Right ventricle myocardium superior (tissue), 1 donor: ENCODE results near the gene CREB1. TPM values are rescaled to one million over a fixed set of nuclear protein-coding genes. Genes with fewer than 3 reads are reported as not detected.

Experiments
- ATAC-seq: fragments of 200-7000 bp; cut with Tn5 transposase; one replicate; pipeline ENCODE4 v1.9.1; 2020; ENCODE audit warnings: mild to moderate bottlenecking; ENCODE audit not compliant: poor library complexity
- DNase-seq: peaks from one replicate; pipeline ENCODE4 v3.0.0-alpha.2; 2020
- intact Hi-C: fragments of 100-400 bp; cut with DNase I; formaldehyde crosslinking; loops from one replicate; pipeline ENCODE4 v1.11.2; 2022
- total RNA-seq: library from RNA; stranded (reverse); fragmentation: NEBNext Ultra II Directional; extraction: Animal tissue kit (Norgen Biotek cat#: 25700); gene quantifications from one replicate; pipeline ENCODE4 v1.2.1, GENCODE V29; 2021
- donor health status: DM: no; HTN: yes; CAD: no; lungs with severe emphysema.

CREB1 gene
- total RNA-seq, 1 donor from 2014 or later = 47.9 TPM

- intact Hi-C loops = no loop called here
- no peak for DNase-seq
- ATAC-seq = no peak
These were observed 64.5 kb downstream of the CREB1 start for GRCh38 chr2:207594264-207594663.

- ATAC-seq = no peak
- no peak for DNase-seq
- intact Hi-C loops = no loop called here
These were observed 65.0 kb downstream of the CREB1 start for GRCh38 chr2:207594731-207595130.

- intact Hi-C loops = no loop called here
- no peak for DNase-seq
- no peak for ATAC-seq
These were observed 69.9 kb downstream of the CREB1 start for GRCh38 chr2:207599636-207600035.

- DNase-seq (no peak), ATAC-seq (no peak)
- intact Hi-C loops = no loop called here
These were observed 70.5 kb downstream of the CREB1 start for GRCh38 chr2:207600231-207600630.

GRCh38 chr2:207601774-207602173, 72.0 kb downstream of the CREB1 start:
- DNase-seq = no peak
- ATAC-seq = no peak
- intact Hi-C loops = no loop called here

GRCh38 chr2:207603486-207603885, 73.7 kb downstream of the CREB1 start:
- intact Hi-C loops = no loop called here
- no peak for DNase-seq
- ATAC-seq = no peak

- ATAC-seq (no peak), DNase-seq (no peak)
- intact Hi-C loops = no loop called here
These were observed 76.6 kb downstream of the CREB1 start for GRCh38 chr2:207606399-207606798.

GRCh38 chr2:207606829-207607228, 77.1 kb downstream of the CREB1 start:
- DNase-seq (no peak), ATAC-seq (no peak)
- intact Hi-C loops = no loop called here

- intact Hi-C loops = no loop called here
These were observed 83.0 kb downstream of the CREB1 start for GRCh38 chr2:207612714-207613113.

GRCh38 chr2:207614824-207615223, 85.1 kb downstream of the CREB1 start:
- no peak for DNase-seq
- intact Hi-C loops = no loop called here
- no peak for ATAC-seq

More at GRCh38 chr2:207612714-207613113, 83.0 kb downstream of the CREB1 start:
- DNase-seq (no peak), ATAC-seq (no peak)

- DNase-seq (no peak), ATAC-seq (no peak)
- intact Hi-C loops = no loop called here
These were observed 86.4 kb downstream of the CREB1 start for GRCh38 chr2:207616185-207616584.

GRCh38 chr2:207617011-207617671, 87.4 kb downstream of the CREB1 start:
- intact Hi-C loops = no loop called here
- ATAC-seq (no peak), DNase-seq (no peak)

- ATAC-seq (no peak), DNase-seq (no peak)
- intact Hi-C loops = loop anchor here (5.0 to 10.0 kb wide), 2 partner anchors 87 to 95 kb away; partner anchors contain the start of gene CCNYL1
These were observed 90.0 kb downstream of the CREB1 start for GRCh38 chr2:207619764-207620203.

GRCh38 chr2:207621501-207622039, 91.8 kb downstream of the CREB1 start:
- intact Hi-C loops = loop anchor here (5.0 to 10.0 kb wide), 2 partner anchors 89 to 93 kb away; partner anchors contain the start of gene CCNYL1
- ATAC-seq = no peak
- DNase-seq = no peak

- peak; percentile 63 for ATAC-seq
- intact Hi-C loops = loop anchor here (5.0 to 10.0 kb wide), 2 partner anchors 90 to 92 kb away; partner anchors contain the start of gene CCNYL1
- DNase-seq = peak; percentile 84
These were observed 94.6 kb downstream of the CREB1 start for GRCh38 chr2:207624185-207625013.

GRCh38 chr2:207625014-207625907, 95.5 kb downstream of the CREB1 start, which contains the start of gene METTL21A:
Gene METTL21A (minus strand): TSS chr2:207625394. CDS start chr2:207624375, 1,019 bp downstream.
- DNase-seq = peak; percentile 94
- intact Hi-C loops = loop anchor here (10.0 kb wide), 1 partner anchor 90 kb away; the partner anchor contains the start of gene CCNYL1
- peak; percentile 94 for ATAC-seq

GRCh38 chr2:207629553-207629952, 99.8 kb downstream of the CREB1 start:
- intact Hi-C loops = loop anchor here (10.0 kb wide), 1 partner anchor 85 kb away; the partner anchor contains the start of gene CCNYL1
- no peak for DNase-seq
- no peak for ATAC-seq

- DNase-seq = no peak
- no peak for ATAC-seq
- intact Hi-C loops = no loop called here
These were observed 100.7 kb downstream of the CREB1 start for GRCh38 chr2:207630491-207630890.
